ENCODE measurements around the gene TTLL9.

DNA sequence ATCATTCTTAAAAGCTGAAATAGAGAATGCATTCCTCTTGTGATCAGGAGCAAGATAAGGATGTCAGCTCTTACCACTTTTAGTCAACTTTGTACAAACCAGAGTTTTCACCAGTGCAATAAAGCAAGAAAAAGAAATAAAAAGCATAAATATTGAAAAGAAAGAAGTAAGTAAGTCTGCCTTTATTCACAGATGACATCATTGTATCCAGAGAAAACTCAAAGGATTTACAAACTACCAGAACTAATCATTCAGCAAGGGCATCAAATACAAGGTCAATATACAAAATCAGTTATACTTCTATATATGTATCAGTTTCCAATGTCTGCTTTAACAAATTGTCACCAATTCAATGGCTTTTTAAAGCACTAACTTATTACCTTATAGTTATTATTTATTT lies 13.4 kb downstream of the TTLL9 start:
- TF ChIP-seq, protein P1, sequence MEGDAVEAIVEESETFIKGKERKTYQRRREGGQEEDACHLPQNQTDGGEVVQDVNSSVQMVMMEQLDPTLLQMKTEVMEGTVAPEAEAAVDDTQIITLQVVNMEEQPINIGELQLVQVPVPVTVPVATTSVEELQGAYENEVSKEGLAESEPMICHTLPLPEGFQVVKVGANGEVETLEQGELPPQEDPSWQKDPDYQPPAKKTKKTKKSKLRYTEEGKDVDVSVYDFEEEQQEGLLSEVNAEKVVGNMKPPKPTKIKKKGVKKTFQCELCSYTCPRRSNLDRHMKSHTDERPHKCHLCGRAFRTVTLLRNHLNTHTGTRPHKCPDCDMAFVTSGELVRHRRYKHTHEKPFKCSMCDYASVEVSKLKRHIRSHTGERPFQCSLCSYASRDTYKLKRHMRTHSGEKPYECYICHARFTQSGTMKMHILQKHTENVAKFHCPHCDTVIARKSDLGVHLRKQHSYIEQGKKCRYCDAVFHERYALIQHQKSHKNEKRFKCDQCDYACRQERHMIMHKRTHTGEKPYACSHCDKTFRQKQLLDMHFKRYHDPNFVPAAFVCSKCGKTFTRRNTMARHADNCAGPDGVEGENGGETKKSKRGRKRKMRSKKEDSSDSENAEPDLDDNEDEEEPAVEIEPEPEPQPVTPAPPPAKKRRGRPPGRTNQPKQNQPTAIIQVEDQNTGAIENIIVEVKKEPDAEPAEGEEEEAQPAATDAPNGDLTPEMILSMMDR (IDR thresholded peaks at IDR 0.05), result no peak
- no peak for TF ChIP-seq EZH2 (IDR thresholded peaks at IDR 0.05; ENCODE audit: borderline replicate concordance, insufficient read depth, low read depth, low read length, poor library complexity, severe bottlenecking)

Measured in B cell (primary cell).